Spleen (tissue), 7 donors: ENCODE data around the gene MEA1.

Experiments
- CTCF ChIP-seq, 11 experiments: fragments of 200-600 bp in 7 of 11; fragments of 450-650 bp in 4 of 11; sonication (generic) in 4 of 11; IDR thresholded peaks in 8 of 11; conservative IDR thresholded peaks in 3 of 11; 1 replicate in 7 of 11; 2 replicates in 4 of 11; pipeline versions ENCODE4 v1.4.0 to v1.8.0; 2016 to 2021; ENCODE audit warnings: antibody characterized with exemption in 11 of 11, inconsistent platforms in 4 of 11, mild to moderate bottlenecking in 1 of 11
- POLR2AphosphoS5 ChIP-seq, 3 donors: sonication (generic); formaldehyde crosslinking; IDR thresholded peaks; one replicate each; pipeline ENCODE4 v1.5.1; 2017; ENCODE audit warnings: antibody characterized with exemption in 3 of 3
- donor health status: DM: no; HTN: no; CAD: no; lungs with moderate emphysema.
- donor health status: DM: no; HTN: no; CAD: no.
- donor health status: DM: no; HTN: no; CAD: no.

GRCh38 chr6:42962096-42962495 is 51.6 kb downstream of the MEA1 start:
- TF ChIP-seq CTCF (IDR thresholded peaks at IDR 0.05 in 8 of 11, conservative IDR thresholded peaks at IDR 0.05 in 3 of 11) (no peak), POLR2AphosphoS5 (IDR thresholded peaks at IDR 0.05) (no peak)
